GM21576 (cell line): ENCODE data around the gene ADCYAP1R1.

Experiments
- ATAC-seq: cut with Tn5 transposase; IDR thresholded peaks from one replicate; pipeline ENCODE4 v1.9.1; 2021; ENCODE audit warnings: mild to moderate bottlenecking, moderate library complexity; ENCODE audit not compliant: unreplicated experiment

ADCYAP1R1 gene

GRCh38 chr7:31082447-31082846 is 30.3 kb downstream of the ADCYAP1R1 start:
- no peak for ATAC-seq

GRCh38 chr7:31083210-31083786 is 31.2 kb downstream of the ADCYAP1R1 start:
- no peak for ATAC-seq

GRCh38 chr7:31084226-31084625 is 32.1 kb downstream of the ADCYAP1R1 start:
- no peak for ATAC-seq

GRCh38 chr7:31087351-31087750 is 35.2 kb downstream of the ADCYAP1R1 start:
- no peak for ATAC-seq

- ATAC-seq: no peak
Measured at GRCh38 chr7:31091924-31092434, 39.9 kb downstream of the ADCYAP1R1 start.

GRCh38 chr7:31092606-31093005 is 40.5 kb downstream of the ADCYAP1R1 start:
- ATAC-seq: no peak

- ATAC-seq: no peak
Measured at GRCh38 chr7:31093282-31093681, 41.2 kb downstream of the ADCYAP1R1 start.

- ATAC-seq: no peak
Measured at GRCh38 chr7:31094271-31094670, 42.2 kb downstream of the ADCYAP1R1 start.

GRCh38 chr7:31095286-31096197 is 43.4 kb downstream of the ADCYAP1R1 start:
- ATAC-seq: no peak

- no peak for ATAC-seq
Measured at GRCh38 chr7:31096198-31096876, 44.2 kb downstream of the ADCYAP1R1 start.

- ATAC-seq: no peak
Measured at GRCh38 chr7:31096877-31097258, 44.8 kb downstream of the ADCYAP1R1 start.

- no peak for ATAC-seq
Measured at GRCh38 chr7:31098642-31099360, 46.7 kb downstream of the ADCYAP1R1 start.

- no peak for ATAC-seq
Measured at GRCh38 chr7:31099451-31100444, 47.6 kb downstream of the ADCYAP1R1 start.

GRCh38 chr7:31100445-31100844 is 48.3 kb downstream of the ADCYAP1R1 start:
- ATAC-seq: no peak

GRCh38 chr7:31100871-31101270 is 48.8 kb downstream of the ADCYAP1R1 start:
- no peak for ATAC-seq

GRCh38 chr7:31101544-31101943 is 49.4 kb downstream of the ADCYAP1R1 start:
- no peak for ATAC-seq

GRCh38 chr7:31102151-31102972 is 50.3 kb downstream of the ADCYAP1R1 start:
- ATAC-seq: no peak

- no peak for ATAC-seq
Measured at GRCh38 chr7:31102973-31103850, 51.1 kb downstream of the ADCYAP1R1 start.
